ENCODE measurements around the gene FBXW8. TPM values are rescaled to one million over a fixed set of nuclear protein-coding genes. Genes with fewer than 3 reads are reported as not detected.

FBXW8 gene
- total RNA-seq, 1 experiment from 2014 or later: 15.3 TPM

DNA sequence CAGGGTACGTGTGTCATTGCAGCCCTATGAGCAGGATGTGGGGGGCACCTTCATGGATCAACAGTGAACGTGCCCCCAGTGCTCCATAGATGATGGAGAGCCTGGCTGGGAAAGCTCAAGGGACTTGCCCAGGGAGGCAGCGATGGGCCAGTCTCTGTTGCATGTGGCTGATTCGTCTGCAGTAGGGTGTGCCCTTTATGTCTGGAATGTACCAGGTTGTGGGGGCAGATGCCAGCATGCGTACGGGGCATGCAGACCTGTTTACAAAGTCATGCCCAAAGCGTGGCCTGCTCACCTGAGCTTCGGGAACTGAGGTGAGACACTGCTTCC is 116.1 kb downstream of the FBXW8 start:
- WGBS (ENCODE audit: extremely low coverage, insufficient read length, low lambda C conversion rate): no CpG with 5 or more reads among the region's 8 CpGs
- H3K23ac ChIP-seq (ENCODE audit: insufficient read length, low read depth, low read length): no peak overlapping the region
- H2BK20ac ChIP-seq (ENCODE audit: low read depth, low read length, poor library complexity, severe bottlenecking): no peak overlapping the region
- H3K14ac ChIP-seq (ENCODE audit: insufficient read depth, low read length): no peak overlapping the region
- no peak overlapping the region for H4K91ac ChIP-seq (ENCODE audit: insufficient read length, low read depth, low read length)
- no peaks in the 10 kb centered on the region for H4K20me1 ChIP-seq (ENCODE audit: control insufficient read depth, insufficient read depth, insufficient read length)
- H2BK120ac ChIP-seq (ENCODE audit: low read depth, low read length, poor library complexity, severe bottlenecking): no peak overlapping the region
- Mint-ChIP-seq H3K4me1 (peaks cover 4 to 22% of the 10 kb centered on the region in 2 experiments; a peak in 3 of 4 replicates), H3K36me3 (ENCODE audit: insufficient read depth in 1 of 3, low read depth in 3 of 3) (peaks cover 4 to 38% (median 28%) of the 10 kb centered on the region in 3 experiments), H3K27me3 (ENCODE audit: low read depth) (no peaks in the 10 kb centered on the region), H3K27ac (no peak overlapping the region), H3K9me3 (no peaks in the 10 kb centered on the region), H3K4me3 (no peak overlapping the region)
- no peak overlapping the region for H4K5ac ChIP-seq (ENCODE audit: insufficient read length, low read depth, low read length)
- H3K18ac ChIP-seq (ENCODE audit: insufficient read length, low read depth, low read length): no peak overlapping the region
- H3K23me2 ChIP-seq (ENCODE audit: insufficient read length, low read depth, low read length, poor library complexity, severe bottlenecking): no peaks in the 10 kb centered on the region
- TF ChIP-seq, protein P1, sequence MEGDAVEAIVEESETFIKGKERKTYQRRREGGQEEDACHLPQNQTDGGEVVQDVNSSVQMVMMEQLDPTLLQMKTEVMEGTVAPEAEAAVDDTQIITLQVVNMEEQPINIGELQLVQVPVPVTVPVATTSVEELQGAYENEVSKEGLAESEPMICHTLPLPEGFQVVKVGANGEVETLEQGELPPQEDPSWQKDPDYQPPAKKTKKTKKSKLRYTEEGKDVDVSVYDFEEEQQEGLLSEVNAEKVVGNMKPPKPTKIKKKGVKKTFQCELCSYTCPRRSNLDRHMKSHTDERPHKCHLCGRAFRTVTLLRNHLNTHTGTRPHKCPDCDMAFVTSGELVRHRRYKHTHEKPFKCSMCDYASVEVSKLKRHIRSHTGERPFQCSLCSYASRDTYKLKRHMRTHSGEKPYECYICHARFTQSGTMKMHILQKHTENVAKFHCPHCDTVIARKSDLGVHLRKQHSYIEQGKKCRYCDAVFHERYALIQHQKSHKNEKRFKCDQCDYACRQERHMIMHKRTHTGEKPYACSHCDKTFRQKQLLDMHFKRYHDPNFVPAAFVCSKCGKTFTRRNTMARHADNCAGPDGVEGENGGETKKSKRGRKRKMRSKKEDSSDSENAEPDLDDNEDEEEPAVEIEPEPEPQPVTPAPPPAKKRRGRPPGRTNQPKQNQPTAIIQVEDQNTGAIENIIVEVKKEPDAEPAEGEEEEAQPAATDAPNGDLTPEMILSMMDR (conservative IDR thresholded peaks at IDR 0.05): no peak
- no peaks in the 10 kb centered on the region for H3K4me1 ChIP-seq (ENCODE audit: insufficient read depth, low read length)
- no peak overlapping the region for H3K27ac ChIP-seq (ENCODE audit: insufficient read length, low read depth, low read length)
- no peak overlapping the region for H2BK5ac ChIP-seq (ENCODE audit: insufficient read length, low read length)
- H2AK5ac ChIP-seq (ENCODE audit: insufficient read length, low read length): no peak overlapping the region
- no peaks in the 10 kb centered on the region for H3K79me1 ChIP-seq (ENCODE audit: insufficient read depth, low read depth, low read length, poor library complexity, severe bottlenecking)
- no peaks in the 10 kb centered on the region for H3K27me3 ChIP-seq (ENCODE audit: insufficient read depth, low read length)
- no peak overlapping the region for H2BK12ac ChIP-seq (ENCODE audit: insufficient read length, low read depth, low read length)
- H3K4me2 ChIP-seq (ENCODE audit: insufficient read depth, insufficient read length, low read length): no peak overlapping the region
- H3T11ph ChIP-seq (ENCODE audit: low read length): no peak overlapping the region
- DNase-seq: peak; percentile 24
- H3K9ac ChIP-seq (ENCODE audit: extremely low read depth, insufficient read length, low read length): no peak overlapping the region
- no peak overlapping the region for H3K4ac ChIP-seq (ENCODE audit: low read depth, low read length)
- H3K79me2 ChIP-seq (ENCODE audit: insufficient read depth, low read length): no peaks in the 10 kb centered on the region
- H3K9me3 ChIP-seq (ENCODE audit: control insufficient read depth, low read depth, low read length): no peaks in the 10 kb centered on the region
- H2BK15ac ChIP-seq (ENCODE audit: low read depth, low read length): no peak overlapping the region
- no peak overlapping the region for H3K56ac ChIP-seq (ENCODE audit: insufficient read length, low read depth, low read length)
- H4K8ac ChIP-seq (replicated peaks; ENCODE audit: insufficient read length, low read depth, low read length): no peak overlapping the region
- no peak overlapping the region for H2AFZ ChIP-seq (ENCODE audit: low read length)
